ENCODE data around the gene RNF6. TPM values are rescaled to one million over a fixed set of nuclear protein-coding genes. Genes with fewer than 3 reads are reported as not detected.

Gene RNF6
- polyA plus RNA-seq, 1 donor from 2014 or later, result 15.8 TPM

DNA sequence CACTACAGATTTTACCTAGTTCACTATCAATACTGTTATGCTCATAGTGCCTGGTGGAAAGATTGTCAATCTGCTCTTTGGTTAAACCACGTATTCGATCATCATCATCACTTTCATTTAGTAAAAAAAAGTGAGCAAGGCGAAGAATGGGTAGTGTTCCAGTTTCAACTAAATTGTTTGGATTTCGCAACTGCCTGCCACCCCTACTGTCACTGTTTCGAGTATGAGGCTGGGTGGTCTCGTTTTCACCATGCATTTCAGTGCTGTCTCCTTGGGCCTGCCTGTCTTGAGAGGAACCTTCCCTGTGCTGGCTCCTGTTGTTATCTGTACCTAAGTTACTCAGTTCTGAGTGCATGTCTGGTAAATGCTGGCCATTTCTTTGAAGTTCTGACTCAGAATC lies 8.1 kb downstream of the RNF6 start:
- Histone ChIP-seq H2AFZ (ENCODE audit: low read depth, low read length) (no peak overlapping the region), H3K9me3 (ENCODE audit: low read length) (no peaks in the 10 kb centered on the region), H3K27me3 (ENCODE audit: insufficient read depth, low read depth, low read length) (no peaks in the 10 kb centered on the region), H3K4me2 (ENCODE audit: low read length) (no peak overlapping the region), H4K20me1 (ENCODE audit: insufficient read depth) (no peaks in the 10 kb centered on the region), H3F3A (ENCODE audit: insufficient read depth, low read length, poor library complexity, severe bottlenecking) (no peaks in the 10 kb centered on the region), H3K36me3 (ENCODE audit: insufficient read depth, low read length) (peaks cover 6% of the 10 kb centered on the region), H3K9ac (ENCODE audit: low read length) (no peak overlapping the region), H3K79me2 (replicated peaks; ENCODE audit: insufficient read depth, low read length) (peaks cover under 1% of the 10 kb centered on the region), H3K27ac (ENCODE audit: low read length) (no peak overlapping the region), H3K4me3 (ENCODE audit: low read length) (no peak overlapping the region), H3K9me2 (ENCODE audit: insufficient read depth, low read length) (no peaks in the 10 kb centered on the region)
- no peak for TF ChIP-seq TAF1 (IDR thresholded peaks at IDR 0.05; ENCODE audit: low read depth)
- no peak for TF ChIP-seq RAD21 (conservative IDR thresholded peaks at IDR 0.05)
- TF ChIP-seq, protein P1, sequence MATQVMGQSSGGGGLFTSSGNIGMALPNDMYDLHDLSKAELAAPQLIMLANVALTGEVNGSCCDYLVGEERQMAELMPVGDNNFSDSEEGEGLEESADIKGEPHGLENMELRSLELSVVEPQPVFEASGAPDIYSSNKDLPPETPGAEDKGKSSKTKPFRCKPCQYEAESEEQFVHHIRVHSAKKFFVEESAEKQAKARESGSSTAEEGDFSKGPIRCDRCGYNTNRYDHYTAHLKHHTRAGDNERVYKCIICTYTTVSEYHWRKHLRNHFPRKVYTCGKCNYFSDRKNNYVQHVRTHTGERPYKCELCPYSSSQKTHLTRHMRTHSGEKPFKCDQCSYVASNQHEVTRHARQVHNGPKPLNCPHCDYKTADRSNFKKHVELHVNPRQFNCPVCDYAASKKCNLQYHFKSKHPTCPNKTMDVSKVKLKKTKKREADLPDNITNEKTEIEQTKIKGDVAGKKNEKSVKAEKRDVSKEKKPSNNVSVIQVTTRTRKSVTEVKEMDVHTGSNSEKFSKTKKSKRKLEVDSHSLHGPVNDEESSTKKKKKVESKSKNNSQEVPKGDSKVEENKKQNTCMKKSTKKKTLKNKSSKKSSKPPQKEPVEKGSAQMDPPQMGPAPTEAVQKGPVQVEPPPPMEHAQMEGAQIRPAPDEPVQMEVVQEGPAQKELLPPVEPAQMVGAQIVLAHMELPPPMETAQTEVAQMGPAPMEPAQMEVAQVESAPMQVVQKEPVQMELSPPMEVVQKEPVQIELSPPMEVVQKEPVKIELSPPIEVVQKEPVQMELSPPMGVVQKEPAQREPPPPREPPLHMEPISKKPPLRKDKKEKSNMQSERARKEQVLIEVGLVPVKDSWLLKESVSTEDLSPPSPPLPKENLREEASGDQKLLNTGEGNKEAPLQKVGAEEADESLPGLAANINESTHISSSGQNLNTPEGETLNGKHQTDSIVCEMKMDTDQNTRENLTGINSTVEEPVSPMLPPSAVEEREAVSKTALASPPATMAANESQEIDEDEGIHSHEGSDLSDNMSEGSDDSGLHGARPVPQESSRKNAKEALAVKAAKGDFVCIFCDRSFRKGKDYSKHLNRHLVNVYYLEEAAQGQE (IDR thresholded peaks at IDR 0.05; ENCODE audit: borderline replicate concordance), result no peak
- TF ChIP-seq POLR2AphosphoS5 (IDR thresholded peaks at IDR 0.05), result no peak
- no peak for TF ChIP-seq EP300 (conservative IDR thresholded peaks at IDR 0.05; ENCODE audit: poor library complexity, severe bottlenecking)
- TF ChIP-seq EZH2 (IDR thresholded peaks at IDR 0.05; ENCODE audit: borderline replicate concordance, insufficient read depth, low read length, poor library complexity, severe bottlenecking), result no peak
- no peak for TF ChIP-seq SMC3 (conservative IDR thresholded peaks at IDR 0.05; ENCODE audit: poor library complexity)
- no peak for TF ChIP-seq MXI1 (conservative IDR thresholded peaks at IDR 0.05; ENCODE audit: poor library complexity, severe bottlenecking)
- TF ChIP-seq, protein P2, sequence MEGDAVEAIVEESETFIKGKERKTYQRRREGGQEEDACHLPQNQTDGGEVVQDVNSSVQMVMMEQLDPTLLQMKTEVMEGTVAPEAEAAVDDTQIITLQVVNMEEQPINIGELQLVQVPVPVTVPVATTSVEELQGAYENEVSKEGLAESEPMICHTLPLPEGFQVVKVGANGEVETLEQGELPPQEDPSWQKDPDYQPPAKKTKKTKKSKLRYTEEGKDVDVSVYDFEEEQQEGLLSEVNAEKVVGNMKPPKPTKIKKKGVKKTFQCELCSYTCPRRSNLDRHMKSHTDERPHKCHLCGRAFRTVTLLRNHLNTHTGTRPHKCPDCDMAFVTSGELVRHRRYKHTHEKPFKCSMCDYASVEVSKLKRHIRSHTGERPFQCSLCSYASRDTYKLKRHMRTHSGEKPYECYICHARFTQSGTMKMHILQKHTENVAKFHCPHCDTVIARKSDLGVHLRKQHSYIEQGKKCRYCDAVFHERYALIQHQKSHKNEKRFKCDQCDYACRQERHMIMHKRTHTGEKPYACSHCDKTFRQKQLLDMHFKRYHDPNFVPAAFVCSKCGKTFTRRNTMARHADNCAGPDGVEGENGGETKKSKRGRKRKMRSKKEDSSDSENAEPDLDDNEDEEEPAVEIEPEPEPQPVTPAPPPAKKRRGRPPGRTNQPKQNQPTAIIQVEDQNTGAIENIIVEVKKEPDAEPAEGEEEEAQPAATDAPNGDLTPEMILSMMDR (IDR thresholded peaks at IDR 0.05; ENCODE audit: poor library complexity, severe bottlenecking), result no peak

DNA sequence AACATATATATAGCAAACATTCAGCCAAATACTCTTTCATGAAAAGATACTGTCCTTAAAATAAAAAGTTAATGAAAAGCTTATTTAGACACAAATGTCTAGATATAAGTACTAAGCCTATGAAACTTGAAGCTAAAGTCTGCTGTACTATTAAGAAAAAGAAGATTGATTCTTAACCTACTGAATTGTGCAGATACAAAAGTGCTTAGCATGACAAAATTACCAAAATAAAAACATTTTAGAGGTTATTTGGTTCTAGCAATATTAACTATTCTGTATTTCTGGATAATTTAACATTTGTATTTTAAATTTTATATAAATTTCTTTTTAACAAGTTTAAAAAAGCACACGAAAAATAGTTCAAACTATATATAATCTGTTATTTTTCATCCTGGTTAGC lies 8.8 kb downstream of the RNF6 start:
- no peaks in the 10 kb centered on the region for H3K79me2 ChIP-seq (replicated peaks; ENCODE audit: insufficient read depth, low read length)
- H3K36me3 ChIP-seq (ENCODE audit: insufficient read depth, low read length), result peaks cover 6% of the 10 kb centered on the region

More for the DNA sequence above, 8.8 kb downstream of the RNF6 start:
- Histone ChIP-seq H3F3A (ENCODE audit: insufficient read depth, low read length, poor library complexity, severe bottlenecking) (no peaks in the 10 kb centered on the region), H3K27ac (ENCODE audit: low read length) (no peak overlapping the region), H3K27me3 (ENCODE audit: insufficient read depth, low read depth, low read length) (no peaks in the 10 kb centered on the region), H2AFZ (ENCODE audit: low read depth, low read length) (no peak overlapping the region), H4K20me1 (ENCODE audit: insufficient read depth) (no peaks in the 10 kb centered on the region), H3K9me2 (ENCODE audit: insufficient read depth, low read length) (no peaks in the 10 kb centered on the region), H3K4me3 (ENCODE audit: low read length) (no peak overlapping the region), H3K9ac (ENCODE audit: low read length) (no peak overlapping the region), H3K4me2 (ENCODE audit: low read length) (no peak overlapping the region), H3K9me3 (ENCODE audit: low read length) (no peaks in the 10 kb centered on the region)
- TF ChIP-seq, protein P2 (IDR thresholded peaks at IDR 0.05; ENCODE audit: poor library complexity, severe bottlenecking), result no peak
- TF ChIP-seq POLR2AphosphoS5 (IDR thresholded peaks at IDR 0.05), result no peak
- TF ChIP-seq SMC3 (conservative IDR thresholded peaks at IDR 0.05; ENCODE audit: poor library complexity), result no peak
- TF ChIP-seq, protein P1 (IDR thresholded peaks at IDR 0.05; ENCODE audit: borderline replicate concordance), result no peak
- no peak for TF ChIP-seq MXI1 (conservative IDR thresholded peaks at IDR 0.05; ENCODE audit: poor library complexity, severe bottlenecking)
- no peak for TF ChIP-seq RAD21 (conservative IDR thresholded peaks at IDR 0.05)
- TF ChIP-seq EZH2 (IDR thresholded peaks at IDR 0.05; ENCODE audit: borderline replicate concordance, insufficient read depth, low read length, poor library complexity, severe bottlenecking), result no peak
- no peak for TF ChIP-seq EP300 (conservative IDR thresholded peaks at IDR 0.05; ENCODE audit: poor library complexity, severe bottlenecking)
- TF ChIP-seq TAF1 (IDR thresholded peaks at IDR 0.05; ENCODE audit: low read depth), result no peak

Measured in neural cell (in vitro differentiated cells).